Pancreas (tissue), 10 donors: Measurements from ENCODE around the gene HK1. TPM values are rescaled to one million over a fixed set of nuclear protein-coding genes. Genes with fewer than 3 reads are reported as not detected.
"Not testable (repeated sequence)": the region's sequence is repeated elsewhere in the genome, so short reads cannot be mapped to it uniquely, and the experiment has no call there.

ENCODE experiments used
- ATAC-seq, 4 donors: fragments of 200-7000 bp; cut with Tn5 transposase; one replicate each; pipeline versions ENCODE4 v1.8.0 to v1.9.1; 2020; ENCODE audit warnings: mild to moderate bottlenecking in 4 of 4, moderate library complexity in 4 of 4
- DNase-seq, 6 donors: peaks; one replicate each; pipeline ENCODE4 v3.0.0-alpha.2; 2020
- FAIRE-seq: peaks from 2 replicates; lab custom pipeline; 2012; peaks lifted over from hg19 to GRCh38; lab: Jason Lieb, UNC
- H3K27ac ChIP-seq, 4 donors: fragments of 200-600 bp; sonication (generic); 1 replicate in 3 of 4; 2 replicates in 1 of 4; pipeline versions ENCODE4 v1.5.0 to v1.8.0; 2020
- H3K27me3 ChIP-seq, 4 donors: fragments of 200-600 bp; one replicate each; pipeline ENCODE4 v1.8.0; 2021
- H3K36me3 ChIP-seq, 3 donors: fragments of 200-600 bp; sonication (generic) in 1 of 3; one replicate each; pipeline versions ENCODE4 v1.5.0 to v1.8.0; 2020 to 2021
- H3K4me1 ChIP-seq, 3 donors: fragments of 200-600 bp; one replicate each; pipeline ENCODE4 v1.8.0; 2021
- H3K4me3 ChIP-seq, 4 donors: fragments of 200-600 bp; sonication (generic) in 2 of 4; one replicate each; pipeline versions ENCODE4 v1.5.0 to v1.8.0; 2020 to 2021
- H3K9me3 ChIP-seq, 4 donors: fragments of 200-600 bp; one replicate each; pipeline ENCODE4 v1.8.0; 2021
- CTCF ChIP-seq, 4 donors: fragments of 200-600 bp; sonication (generic) in 3 of 4; IDR thresholded peaks; one replicate each; pipeline versions ENCODE4 v1.5.0 to v1.8.0; 2021; ENCODE audit warnings: antibody characterized with exemption in 4 of 4
- WGBS, 2 donors: extraction: QIAGEN DNeasy Blood & Tissue Kit; methylation state at CpG; one replicate each; pipeline ENCODE4 v1.1.7; 2013; 5-methylcytosine and 5-hydroxymethylcytosine counted together
- intact Hi-C, 3 donors: fragments of 100-400 bp; cut with DNase I; formaldehyde crosslinking; loops; one replicate each; pipeline versions ENCODE4 v1.11.1 to v1.14.2; 2022
- polyA plus RNA-seq, 2 donors: library from polyadenylated mRNA; stranded (reverse); fragments of 200-250 nt; gene quantifications; one replicate each; pipeline ENCODE4 v1.2.3, GENCODE V29; 2013
- total RNA-seq, 6 donors: library from RNA; stranded (reverse); fragmentation: NEBNext Ultra II Directional in 4 of 6; extraction: Animal tissue kit (Norgen Biotek cat#: 25700) in 4 of 6; gene quantifications; one replicate each; pipeline versions ENCODE4 v1.2.1 to v1.2.4, GENCODE V29; 2021 to 2023
- donor health status: healthy with polysubstance abuse.
- donor health status: DM: no; HTN: no; CAD: no; lungs with moderate emphysema.
- donor health status: DM: no; HTN: no; CAD: no.
- donor health status: control.
- donor health status: control.
- donor health status: Bipolar disorder and iron deficiency.
- donor health status: DM: yes; HTN: yes; CAD: no.
- donor health status: DM: no; HTN: no; CAD: no.
- donor health status: DM: no; HTN: no; CAD: no.
- donor health status: DM: yes; HTN: yes; CAD: no.

Gene HK1
- total and polyA plus RNA-seq, 8 donors = 6.7 to 18.1 (median 8.6) TPM

GRCh38 chr10:69332278-69333010 lies 54.1 kb downstream of the HK1 start:
- Histone ChIP-seq H3K27ac (peak overlapping the region; percentile 9 to 62 (median 40)), H3K27me3 (no peaks in the 10 kb centered on the region), H3K36me3 (no peaks in the 10 kb centered on the region), H3K9me3 (no peaks in the 10 kb centered on the region), H3K4me1 (peaks cover 18 to 22% (median 20%) of the 10 kb centered on the region in 3 donors), H3K4me3 (no peak overlapping the region)
- no peak for DNase-seq
- WGBS, 2 donors = 70 to 75% methylated on average over 9 of the region's 9 CpGs
- FAIRE-seq = no peak
- TF ChIP-seq CTCF (IDR thresholded peaks at IDR 0.05) = no peak
- intact Hi-C loops = no loop called here
- peak in 2 of 4 donors; percentile 40 to 41 for ATAC-seq

GRCh38 chr10:69333205-69333604 lies 54.9 kb downstream of the HK1 start:
- Histone ChIP-seq H3K9me3 (no peaks in the 10 kb centered on the region), H3K36me3 (no peaks in the 10 kb centered on the region), H3K27me3 (no peaks in the 10 kb centered on the region), H3K4me1 (peaks cover 12 to 19% (median 16%) of the 10 kb centered on the region in 3 donors), H3K4me3 (no peak overlapping the region), H3K27ac (peak overlapping the region; percentile 9 to 62 (median 40))
- DNase-seq (peak in 2 of 6 donors; percentile 33 to 52), ATAC-seq (peak; percentile 49 to 79 (median 70)), FAIRE-seq (no peak)
- intact Hi-C loops = no loop called here
- 43 to 47% methylated on average over 3 of the region's 3 CpGs for WGBS, 2 donors
- no peak for TF ChIP-seq CTCF (IDR thresholded peaks at IDR 0.05)

- H3K4me3 ChIP-seq, ATAC-seq, H3K36me3 ChIP-seq, intact Hi-C loops, H3K27me3 ChIP-seq, FAIRE-seq, DNase-seq, H3K9me3 ChIP-seq: not testable (repeated sequence)
- Histone ChIP-seq H3K27ac (peak overlapping the region; percentile 9 to 62 (median 40)), H3K4me1 (peaks cover 10 to 19% (median 12%) of the 10 kb centered on the region in 3 donors)
- WGBS, 2 donors = 92 to 95% methylated on average over 9 of the region's 9 CpGs
These were observed 55.6 kb downstream of the HK1 start for GRCh38 chr10:69333865-69334301.

- WGBS, 2 donors = 82 to 86% methylated on average over 19 of the region's 19 CpGs
- H3K27me3 ChIP-seq = no peaks in the 10 kb centered on the region
- FAIRE-seq (no peak), ATAC-seq (no peak), DNase-seq (no peak)
- no peak overlapping the region for H3K4me3 ChIP-seq
- H3K9me3 ChIP-seq = no peaks in the 10 kb centered on the region
- intact Hi-C loops = no loop called here
- TF ChIP-seq CTCF (IDR thresholded peaks at IDR 0.05) = no peak
- H3K36me3 ChIP-seq = no peaks in the 10 kb centered on the region
- peak overlapping the region in 2 of 4 donors; percentile 33 to 41 for H3K27ac ChIP-seq
- H3K4me1 ChIP-seq = peaks cover 10 to 19% (median 12%) of the 10 kb centered on the region in 3 donors
These were observed 56.2 kb downstream of the HK1 start for GRCh38 chr10:69334302-69335062.

GRCh38 chr10:69335063-69335587 lies 56.8 kb downstream of the HK1 start:
- H3K9me3 ChIP-seq = no peaks in the 10 kb centered on the region
- TF ChIP-seq CTCF (IDR thresholded peaks at IDR 0.05) = no peak
- FAIRE-seq = no peak
- no peak overlapping the region for H3K4me3 ChIP-seq
- peak overlapping the region in 2 of 4 donors; percentile 33 to 41 for H3K27ac ChIP-seq
- H3K36me3 ChIP-seq = no peaks in the 10 kb centered on the region
- no peaks in the 10 kb centered on the region for H3K27me3 ChIP-seq
- 82 to 83% methylated on average over 13 of the region's 13 CpGs for WGBS, 2 donors
- intact Hi-C loops = no loop called here
- H3K4me1 ChIP-seq = peaks cover 10 to 19% (median 12%) of the 10 kb centered on the region in 3 donors
- DNase-seq = peak in 1 of 6 donors; percentile 35
- ATAC-seq = peak in 3 of 4 donors; percentile 20 to 63 (median 56)
